HepG2 (cell line): ENCODE results near the gene VASN. TPM values are rescaled to one million over a fixed set of nuclear protein-coding genes. Genes with fewer than 3 reads are reported as not detected.
A peak's percentile ranks its signal among the peaks of the same experiment; 100 is the strongest.

Source experiments
- AHDC1 ChIP-seq: sonication (generic); formaldehyde crosslinking; IDR thresholded peaks from 2 replicates; pipeline ENCODE4 v1.5.1; 2020; ENCODE audit warnings: mild to moderate bottlenecking, missing genetic modification reagents, borderline replicate concordance
- ARID5B ChIP-seq: IDR thresholded peaks from 2 replicates; pipeline ENCODE4 v1.4.0; 2020; ENCODE audit warnings: mild to moderate bottlenecking, missing genetic modification reagents
- ATRX ChIP-seq: sonication (generic); formaldehyde crosslinking; IDR thresholded peaks from 2 replicates; pipeline ENCODE4 v1.4.0; 2020; ENCODE audit warnings: missing genetic modification reagents, borderline replicate concordance
- KDM4B ChIP-seq: sonication (generic); formaldehyde crosslinking; IDR thresholded peaks from 2 replicates; pipeline ENCODE4 v1.4.0; 2020; ENCODE audit warnings: missing genetic modification reagents
- RXRB ChIP-seq: IDR thresholded peaks from 2 replicates; pipeline ENCODE4 v1.6.1; 2016; ENCODE audit warnings: borderline replicate concordance, missing genetic modification reagents, missing compliant biosample characterization
- ZBTB46 ChIP-seq: sonication (generic); formaldehyde crosslinking; IDR thresholded peaks from 2 replicates; pipeline ENCODE4 v1.4.0; 2020; ENCODE audit warnings: mild to moderate bottlenecking, missing genetic modification reagents, borderline replicate concordance
- ZNF484 ChIP-seq: sonication (generic); formaldehyde crosslinking; IDR thresholded peaks from 2 replicates; pipeline ENCODE4 v1.5.1; 2020; ENCODE audit warnings: mild to moderate bottlenecking, low read depth, missing genetic modification reagents, borderline replicate concordance
- ZNF687 ChIP-seq: sonication (generic); formaldehyde crosslinking; IDR thresholded peaks from 2 replicates; pipeline ENCODE4 v1.5.1; 2020; ENCODE audit warnings: mild to moderate bottlenecking, missing genetic modification reagents, moderate library complexity
- ZSCAN5A ChIP-seq: sonication (generic); formaldehyde crosslinking; IDR thresholded peaks from 2 replicates; pipeline ENCODE4 v1.8.0; 2022; ENCODE audit warnings: mild to moderate bottlenecking, missing genetic modification reagents, borderline replicate concordance
- polyA plus RNA-seq, 8 experiments: library from polyadenylated mRNA; depleted of rRNA in 3 of 8; stranded (reverse) in 7 of 8; unstranded in 1 of 8; fragments of >200 nt; fragmentation: Illumina TruSeq in 4 of 8; extraction: Trizol in 4 of 8; gene quantifications; 2 replicates each; pipeline versions ENCODE4 v1.2.1 to v1.2.3, GENCODE V29; 2011 to 2016; ENCODE audit warnings: low read depth in 4 of 8, missing spikeins in 1 of 8, mixed read lengths in 1 of 8; ENCODE audit not compliant: insufficient read depth in 1 of 8
- total RNA-seq, 5 experiments: library from RNA; depleted of rRNA; stranded (reverse); fragments of >200 nt; fragmentation: Illumina TruSeq; extraction: Trizol; gene quantifications; 2 replicates each; pipeline ENCODE4 v1.2.3, GENCODE V29; 2016; ENCODE audit warnings: low read depth in 1 of 5

Gene VASN
- total and polyA plus RNA-seq, 2 of the 13 experiments (the other 11 are each of a cell fraction or from before 2014, with no cell fraction given), result 8.4 to 18.2 TPM

GRCh38 chr16:4425378-4426020 lies 53.9 kb downstream of the VASN start, which contains the start of gene DNAJA3 (continued):
- TF ChIP-seq AHDC1 (CRISPR knock-in tag) (no peak), KDM4B (CRISPR knock-in tag) (no peak), ARID5B (CRISPR knock-in tag) (no peak), ZSCAN5A (CRISPR knock-in tag) (0 out of 2 replicates have a peak, but pooled peaks have one; percentile 30), ZNF687 (CRISPR knock-in tag) (no peak; the same call in none of the 2 replicates), ZNF484 (CRISPR knock-in tag) (peak; percentile 20; the same call in 1 of the 2 replicates), ZBTB46 (CRISPR knock-in tag) (no peak), ATRX (no peak), RXRB (0 out of 2 replicates have a peak, but pooled peaks have one; percentile 10)
